ENCODE results near the gene SLC2A11.

GRCh38 chr22:23913306-23913660 is 55.6 kb downstream of the SLC2A11 start:
- TF ChIP-seq CTCF (IDR thresholded peaks at IDR 0.05 in 4 of 5, conservative IDR thresholded peaks at IDR 0.05 in 1 of 5) (no peak), POLR2A (IDR thresholded peaks at IDR 0.05) (no peak)
